ENCODE measurements around the gene CACNA1E. TPM values are rescaled to one million over a fixed set of nuclear protein-coding genes. Genes with fewer than 3 reads are reported as not detected.

CACNA1E gene
- total RNA-seq, 1 donor from 2014 or later = 0.06 TPM

- Histone ChIP-seq H3K27ac (no peak overlapping the region), H3K4me1 (no peaks in the 10 kb centered on the region), H3K9me3 (no peaks in the 10 kb centered on the region), H3K4me3 (no peak overlapping the region), H3K27me3 (no peaks in the 10 kb centered on the region), H3K36me3 (no peaks in the 10 kb centered on the region)
- DNase-seq (no peak), ATAC-seq (no peak)
- no peak for TF ChIP-seq CTCF (IDR thresholded peaks at IDR 0.05)
- intact Hi-C loops (cut with DNase I) = no loop called here
Observed at GRCh38 chr1:181558416-181558815, 75.1 kb downstream of the CACNA1E start.

DNA sequence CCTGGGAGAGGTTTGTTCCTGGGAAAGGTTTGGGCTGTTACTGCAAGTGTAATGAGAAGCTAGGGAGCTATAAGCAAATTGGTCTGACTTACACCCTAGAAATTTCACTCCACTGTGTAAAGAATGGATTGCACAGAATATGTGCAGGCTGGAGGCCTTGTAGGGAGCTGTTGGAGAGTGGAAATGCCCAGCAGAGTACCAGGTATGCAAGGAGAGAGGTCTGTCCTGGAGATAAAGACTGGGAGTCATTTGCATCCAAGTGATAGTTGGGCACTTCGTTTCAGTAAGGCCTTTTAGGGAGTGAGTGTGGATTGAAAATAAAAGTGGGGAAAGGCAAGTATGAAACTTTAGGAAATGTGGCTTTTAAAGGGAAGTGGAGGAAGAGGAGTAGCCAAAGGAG lies 75.8 kb downstream of the CACNA1E start:
- H3K27me3 ChIP-seq = no peaks in the 10 kb centered on the region
- no peaks in the 10 kb centered on the region for H3K9me3 ChIP-seq
- H3K4me1 ChIP-seq = no peaks in the 10 kb centered on the region
- no peak for ATAC-seq
- DNase-seq = no peak
- no peaks in the 10 kb centered on the region for H3K36me3 ChIP-seq
- no peak overlapping the region for H3K4me3 ChIP-seq
- intact Hi-C loops (cut with DNase I) = no loop called here
- TF ChIP-seq CTCF (IDR thresholded peaks at IDR 0.05) = no peak
- H3K27ac ChIP-seq = no peak overlapping the region

GRCh38 chr1:181562395-181562794 lies 79.1 kb downstream of the CACNA1E start:
- Histone ChIP-seq H3K4me1 (no peaks in the 10 kb centered on the region), H3K9me3 (no peaks in the 10 kb centered on the region), H3K36me3 (no peaks in the 10 kb centered on the region), H3K27ac (no peak overlapping the region), H3K27me3 (no peaks in the 10 kb centered on the region), H3K4me3 (no peak overlapping the region)
- ATAC-seq = no peak
- TF ChIP-seq CTCF (IDR thresholded peaks at IDR 0.05) = no peak
- intact Hi-C loops (cut with DNase I) = no loop called here
- DNase-seq = no peak

- intact Hi-C loops (cut with DNase I) = no loop called here
- ATAC-seq = no peak
- no peaks in the 10 kb centered on the region for H3K27me3 ChIP-seq
- H3K4me1 ChIP-seq = no peaks in the 10 kb centered on the region
- H3K9me3 ChIP-seq = no peaks in the 10 kb centered on the region
- no peak overlapping the region for H3K4me3 ChIP-seq
- TF ChIP-seq CTCF (IDR thresholded peaks at IDR 0.05) = no peak
- H3K27ac ChIP-seq = no peak overlapping the region
- no peak for DNase-seq
- no peaks in the 10 kb centered on the region for H3K36me3 ChIP-seq
Observed at GRCh38 chr1:181568736-181569135, 85.4 kb downstream of the CACNA1E start.

GRCh38 chr1:181577475-181577874 lies 94.2 kb downstream of the CACNA1E start:
- intact Hi-C loops (cut with DNase I) = no loop called here
- DNase-seq (no peak), ATAC-seq (no peak)
- Histone ChIP-seq H3K27ac (no peak overlapping the region), H3K27me3 (no peaks in the 10 kb centered on the region), H3K36me3 (no peaks in the 10 kb centered on the region), H3K9me3 (no peaks in the 10 kb centered on the region), H3K4me3 (no peak overlapping the region), H3K4me1 (no peaks in the 10 kb centered on the region)
- TF ChIP-seq CTCF (IDR thresholded peaks at IDR 0.05) = no peak

DNA sequence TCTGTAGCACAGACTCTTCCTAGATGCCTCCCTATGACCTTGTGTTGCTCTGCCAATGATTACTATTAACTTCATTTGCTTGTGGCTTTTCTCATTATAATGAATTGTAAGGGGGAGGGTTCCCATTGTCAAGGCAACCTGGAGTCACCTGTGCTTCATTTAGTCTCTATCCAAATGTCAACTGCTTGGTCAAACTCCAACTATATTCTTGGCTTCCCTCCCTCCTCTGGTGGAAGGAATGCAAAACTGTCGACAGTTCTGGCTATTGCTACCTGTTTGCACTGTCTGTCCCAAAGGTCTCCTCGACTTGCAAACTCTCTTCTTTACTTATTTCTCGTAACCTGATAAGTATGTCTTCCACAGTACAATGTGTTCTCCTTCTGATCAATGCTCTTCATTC lies 100.3 kb downstream of the CACNA1E start:
- no peaks in the 10 kb centered on the region for H3K9me3 ChIP-seq
- H3K4me1 ChIP-seq = no peaks in the 10 kb centered on the region
- no peak overlapping the region for H3K27ac ChIP-seq
- no peaks in the 10 kb centered on the region for H3K36me3 ChIP-seq
- ATAC-seq (peak; percentile 58), DNase-seq (no peak)
- intact Hi-C loops (cut with DNase I) = no loop called here
- H3K27me3 ChIP-seq = no peaks in the 10 kb centered on the region
- no peak overlapping the region for H3K4me3 ChIP-seq
- TF ChIP-seq CTCF (IDR thresholded peaks at IDR 0.05) = peak; percentile 33
